GM12878 (cell line): ENCODE results near the gene RFLNA. TPM values are rescaled to one million over a fixed set of nuclear protein-coding genes. Genes with fewer than 3 reads are reported as not detected.

Source experiments
- ATAC-seq: fragments of 200-7000 bp; cut with Tn5 transposase; 3 replicates; pipeline ENCODE4 v1.9.1; 2020; ENCODE audit warnings: mild to moderate bottlenecking, moderate library complexity
- BruUV-seq: library from RNA; stranded (reverse); fragments of 400-500 nt; replicated peaks from 2 replicates; lab custom pipeline; 2021; lab: Mats Ljungman, UMichigan
- CTCF ChIA-PET: fragments of 300-600 bp; sonication (Branson Sonifier 250); formaldehyde crosslinking; extraction: SDS; loops from one replicate; lab custom pipeline; 2021; ENCODE audit warnings: inconsistent platforms; lab: Yijun Ruan, JAX
- POLR2A ChIA-PET: fragments of 350-600 bp; formaldehyde crosslinking; extraction: SDS; loops from one replicate; lab custom pipeline; 2021; ENCODE audit warnings: inconsistent platforms; lab: Charles Lee
- RAD21 ChIA-PET: fragments of 300-600 bp; sonication (Branson Sonifier 250); formaldehyde crosslinking; loops from one replicate; lab custom pipeline; 2023; ENCODE audit warnings: antibody characterized with exemption; ENCODE audit not compliant: unreplicated experiment; lab: Charles Lee
- SMC1A ChIA-PET: fragments of 300-600 bp; sonication (Branson Sonifier 250); formaldehyde crosslinking; loops from one replicate; lab custom pipeline; 2023; ENCODE audit not compliant: unreplicated experiment, uncharacterized antibody; lab: Charles Lee
- DNase-seq: peaks from one replicate; pipeline ENCODE4 v3.0.0-alpha.2; 2011; ENCODE audit warnings: low read depth, low spot score
- FAIRE-seq: peaks from 3 replicates; lab custom pipeline; 2011; peaks lifted over from hg19 to GRCh38; lab: Jason Lieb, UNC
- H2AFZ ChIP-seq: 2 replicates; pipeline ENCODE4 v1.6.0; 2011; ENCODE audit warnings: low read depth, low read length, control low read depth; ENCODE audit not compliant: control insufficient read depth
- H3K27ac ChIP-seq: 2 replicates; pipeline ENCODE4 v1.5.1; 2011; ENCODE audit warnings: control low read depth; ENCODE audit not compliant: control insufficient read depth, insufficient read depth
- H3K27me3 ChIP-seq, 2 experiments: replicated peaks in 1 of 2; 2 replicates each; pipeline versions ENCODE4 v1.6.0 to v1.6.1; 2011; ENCODE audit warnings: low read length in 1 of 2; ENCODE audit not compliant: control insufficient read depth in 2 of 2, insufficient read depth in 2 of 2
- H3K36me3 ChIP-seq, 2 experiments: 2 replicates each; pipeline ENCODE4 v1.5.1; 2011; ENCODE audit warnings: low read length in 1 of 2; ENCODE audit not compliant: control insufficient read depth in 2 of 2, insufficient read depth in 2 of 2
- H3K4me1 ChIP-seq: 2 replicates; pipeline ENCODE4 v1.6.1; 2011; ENCODE audit warnings: mild to moderate bottlenecking, low read length, moderate library complexity, mixed read lengths; ENCODE audit not compliant: control insufficient read depth, insufficient read depth
- H3K4me2 ChIP-seq: 2 replicates; pipeline ENCODE4 v1.6.0; 2011; ENCODE audit warnings: control low read depth; ENCODE audit not compliant: control insufficient read depth, insufficient read depth
- H3K4me3 ChIP-seq: fragments of 200-600 bp; sonication (generic); 2 replicates; pipeline ENCODE4 v1.5.1; 2016
- H3K79me2 ChIP-seq: 2 replicates; pipeline ENCODE4 v1.6.0; 2011; ENCODE audit warnings: low read length; ENCODE audit not compliant: control insufficient read depth, insufficient read depth
- H3K9ac ChIP-seq: 2 replicates; pipeline ENCODE4 v1.8.0; 2011; ENCODE audit warnings: low read length, control low read depth, mixed read lengths; ENCODE audit not compliant: control insufficient read depth, insufficient read depth
- H3K9me3 ChIP-seq: replicated peaks from 3 replicates; pipeline ENCODE4 v1.5.1; 2011; ENCODE audit warnings: mild to moderate bottlenecking, low read length; ENCODE audit not compliant: control insufficient read depth, insufficient read depth
- H4K20me1 ChIP-seq: 2 replicates; pipeline ENCODE4 v1.6.0; 2011; ENCODE audit not compliant: control insufficient read depth, insufficient read depth
- BRCA1 ChIP-seq: IDR thresholded peaks from 2 replicates; pipeline ENCODE4 v1.6.1; 2011; ENCODE audit warnings: low read depth, low read length, improper control_type of control experiment
- CREB1 ChIP-seq: IDR thresholded peaks from 2 replicates; pipeline ENCODE4 v1.6.1; 2012; ENCODE audit warnings: low read depth, mild to moderate bottlenecking, inconsistent platforms
- EP300 ChIP-seq, 2 experiments: fragments of 150-350 bp in 1 of 2; IDR thresholded peaks; 2 replicates each; pipeline ENCODE4 v1.6.1; 2011 to 2012; ENCODE audit warnings: low read depth in 2 of 2, low read length in 2 of 2, borderline replicate concordance in 1 of 2, improper control_type of control experiment in 1 of 2, inconsistent platforms in 1 of 2; ENCODE audit not compliant: control insufficient read depth in 1 of 2
- ETV6 ChIP-seq, 2 experiments: fragments of 450-650 bp in 1 of 2; IDR thresholded peaks in 1 of 2; conservative IDR thresholded peaks in 1 of 2; 2 replicates each; pipeline ENCODE4 v1.6.1; 2014; ENCODE audit warnings: antibody characterized with exemption in 1 of 2, borderline replicate concordance in 1 of 2, low read depth in 1 of 2, mild to moderate bottlenecking in 1 of 2, moderate library complexity in 1 of 2
- FOXK2 ChIP-seq: fragments of 450-650 bp; IDR thresholded peaks from 2 replicates; pipeline ENCODE4 v1.6.1; 2017; ENCODE audit warnings: mild to moderate bottlenecking, moderate library complexity
- IKZF2 ChIP-seq, 2 experiments: fragments of 450-650 bp; IDR thresholded peaks; 2 replicates each; pipeline ENCODE4 v1.6.1; 2017; ENCODE audit warnings: mild to moderate bottlenecking in 2 of 2, moderate library complexity in 2 of 2
- JUNB ChIP-seq: IDR thresholded peaks from 2 replicates; pipeline ENCODE4 v1.6.1; 2016; ENCODE audit warnings: antibody characterized with exemption, mild to moderate bottlenecking
- MEF2B ChIP-seq: fragments of 450-650 bp; IDR thresholded peaks from 2 replicates; pipeline ENCODE4 v1.6.1; 2018; ENCODE audit warnings: mild to moderate bottlenecking, moderate library complexity; ENCODE audit not compliant: partially characterized antibody, poor library complexity, severe bottlenecking
- NKRF ChIP-seq: fragments of 450-650 bp; conservative IDR thresholded peaks from 2 replicates; pipeline ENCODE4 v1.6.1; 2017; ENCODE audit warnings: mild to moderate bottlenecking, moderate library complexity
- NR2C1 ChIP-seq: fragments of 450-650 bp; IDR thresholded peaks from 2 replicates; pipeline ENCODE4 v1.6.1; 2017; ENCODE audit warnings: antibody characterized with exemption, mild to moderate bottlenecking, moderate library complexity
- NR2C2 ChIP-seq: IDR thresholded peaks from 2 replicates; pipeline ENCODE4 v1.6.1; 2011; ENCODE audit warnings: borderline replicate concordance, low read depth; ENCODE audit not compliant: control insufficient read depth, insufficient read length
- NR2F1 ChIP-seq: fragments of 450-650 bp; conservative IDR thresholded peaks from 2 replicates; pipeline ENCODE4 v1.6.1; 2017; ENCODE audit warnings: mild to moderate bottlenecking
- POLR2A ChIP-seq: IDR thresholded peaks from 2 replicates; pipeline ENCODE4 v1.6.1; 2011; ENCODE audit warnings: low read depth, mild to moderate bottlenecking, low read length
- RFX5 ChIP-seq: IDR thresholded peaks from 2 replicates; pipeline ENCODE4 v1.6.1; 2011; ENCODE audit warnings: low read depth, low read length, improper control_type of control experiment
- RUNX3 ChIP-seq: IDR thresholded peaks from 2 replicates; pipeline ENCODE4 v1.6.1; 2012; ENCODE audit warnings: low read length, inconsistent platforms
- STAT3 ChIP-seq: IDR thresholded peaks from 2 replicates; pipeline ENCODE4 v1.6.1; 2011; ENCODE audit warnings: low read depth, low read length, improper control_type of control experiment
- ZNF24 ChIP-seq: fragments of 450-650 bp; IDR thresholded peaks from 2 replicates; pipeline ENCODE4 v1.6.1; 2017; ENCODE audit warnings: antibody characterized with exemption, mild to moderate bottlenecking
- ZNF384 ChIP-seq: IDR thresholded peaks from 2 replicates; pipeline ENCODE4 v1.6.1; 2012; ENCODE audit warnings: low read depth, mild to moderate bottlenecking, low read length, improper control_type of control experiment, borderline replicate concordance
- WGBS: methylation state at CpG from one replicate; pipeline ENCODE4 v1.1.6; 2016; ENCODE audit warnings: low lambda C conversion rate; ENCODE audit not compliant: insufficient replicate concordance, insufficient coverage; ENCODE audit errors: missing lambda C conversion rate; 5-methylcytosine and 5-hydroxymethylcytosine counted together
- in situ Hi-C: fragments of 300-500 bp; cut with MboI; formaldehyde crosslinking; loops from 9 replicates; pipeline ENCODE4 v1.14.3; 2018; ENCODE audit warnings: mixed read lengths
- intact Hi-C: fragments of 100-400 bp; cut with micrococcal nuclease; formaldehyde crosslinking; loops from one replicate; pipeline ENCODE4 v1.14.2; 2022; ENCODE audit not compliant: unreplicated experiment
- polyA plus RNA-seq, 11 experiments: library from polyadenylated mRNA; depleted of rRNA in 4 of 11; unstranded in 6 of 11; stranded (reverse) in 5 of 11; fragments of >200 nt; fragmentation: Nextera tagmentation in 4 of 11; fragmentation: Illumina TruSeq in 1 of 11; extraction: Ambion mirVana in 4 of 11; extraction: Trizol in 1 of 11; gene quantifications; 1 replicate in 1 of 11; 2 replicates in 10 of 11; pipeline versions ENCODE4 v1.2.1 to v1.2.3, GENCODE V29; 2011 to 2016; ENCODE audit warnings: inconsistent platforms in 2 of 11, missing spikeins in 2 of 11, low read depth in 1 of 11
- total RNA-seq, 4 experiments: library from RNA; depleted of rRNA in 3 of 4; stranded (reverse); fragments of >200 nt in 3 of 4; fragmentation: Illumina TruSeq in 1 of 4; extraction: Trizol in 1 of 4; gene quantifications; 2 replicates each; pipeline versions ENCODE4 v1.2.1 to v1.2.3, GENCODE V29; 2013 to 2021
- TF ChIP-seq, protein P1 (sequence below): fragments of 450-650 bp; IDR thresholded peaks from 2 replicates; pipeline ENCODE4 v1.6.1; 2018; ENCODE audit warnings: borderline replicate concordance, mild to moderate bottlenecking; ENCODE audit not compliant: partially characterized antibody
- TF ChIP-seq, protein P2 (sequence below): fragments of 150-350 bp; IDR thresholded peaks from 2 replicates; pipeline ENCODE4 v1.6.1; 2014; ENCODE audit warnings: mild to moderate bottlenecking, low read depth, low read length

The RFLNA gene
- total and polyA plus RNA-seq, 10 of the 15 experiments (the other 5 are each of a cell fraction or from before 2014, with no cell fraction given): 0.08 TPM; not detected in 9

- POLR2A ChIA-PET: no interaction called here
- SMC1A ChIA-PET: no interaction called here
- no peak for DNase-seq
- Histone ChIP-seq H3K9me3 (no peaks in the 10 kb centered on the region), H3K4me3 (no peak overlapping the region), H3K27me3 (no peaks in the 10 kb centered on the region), H4K20me1 (no peaks in the 10 kb centered on the region), H3K4me2 (no peak overlapping the region), H3K36me3 (peaks cover 0 to 39% of the 10 kb centered on the region in 2 experiments; a peak in 2 of 4 replicates), H3K79me2 (no peaks in the 10 kb centered on the region), H3K9ac (no peak overlapping the region), H3K4me1 (no peaks in the 10 kb centered on the region), H3K27ac (no peak overlapping the region), H2AFZ (no peak overlapping the region)
- 95% methylated on average over 14 of the region's 14 CpGs for WGBS
- in situ Hi-C loops: no loop called here
- RAD21 ChIA-PET: no interaction called here
- TF ChIP-seq RFX5: no peak
- no peak for TF ChIP-seq JUNB
- no peak for TF ChIP-seq STAT3
- peak; percentile 86 for TF ChIP-seq NR2F1
- TF ChIP-seq, protein P1, sequence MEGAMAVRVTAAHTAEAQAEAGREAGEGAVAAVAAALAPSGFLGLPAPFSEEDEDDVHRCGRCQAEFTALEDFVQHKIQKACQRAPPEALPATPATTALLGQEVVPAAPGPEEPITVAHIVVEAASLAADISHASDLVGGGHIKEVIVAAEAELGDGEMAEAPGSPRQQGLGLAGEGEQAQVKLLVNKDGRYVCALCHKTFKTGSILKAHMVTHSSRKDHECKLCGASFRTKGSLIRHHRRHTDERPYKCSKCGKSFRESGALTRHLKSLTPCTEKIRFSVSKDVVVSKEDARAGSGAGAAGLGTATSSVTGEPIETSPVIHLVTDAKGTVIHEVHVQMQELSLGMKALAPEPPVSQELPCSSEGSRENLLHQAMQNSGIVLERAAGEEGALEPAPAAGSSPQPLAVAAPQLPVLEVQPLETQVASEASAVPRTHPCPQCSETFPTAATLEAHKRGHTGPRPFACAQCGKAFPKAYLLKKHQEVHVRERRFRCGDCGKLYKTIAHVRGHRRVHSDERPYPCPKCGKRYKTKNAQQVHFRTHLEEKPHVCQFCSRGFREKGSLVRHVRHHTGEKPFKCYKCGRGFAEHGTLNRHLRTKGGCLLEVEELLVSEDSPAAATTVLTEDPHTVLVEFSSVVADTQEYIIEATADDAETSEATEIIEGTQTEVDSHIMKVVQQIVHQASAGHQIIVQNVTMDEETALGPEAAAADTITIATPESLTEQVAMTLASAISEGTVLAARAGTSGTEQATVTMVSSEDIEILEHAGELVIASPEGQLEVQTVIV: no peak
- TF ChIP-seq EP300 (IDR thresholded peaks at IDR 0.05; ENCODE audit: borderline replicate concordance in 1 of 2, control insufficient read depth in 1 of 2, low read depth in 2 of 2, low read length in 2 of 2): no peak
- no peak for TF ChIP-seq NKRF
- no peak for TF ChIP-seq MEF2B
- no peak for TF ChIP-seq RUNX3
- TF ChIP-seq BRCA1: no peak
- no peak for TF ChIP-seq FOXK2
- 0 out of 2 replicates have a peak, but pooled peaks have one; percentile 26 for TF ChIP-seq POLR2A
- peak; percentile 39 for TF ChIP-seq NR2C1
- no peak for TF ChIP-seq ZNF24
- no peak for TF ChIP-seq IKZF2 (IDR thresholded peaks at IDR 0.05)
- no peak for TF ChIP-seq ZNF384
- TF ChIP-seq, protein P2, sequence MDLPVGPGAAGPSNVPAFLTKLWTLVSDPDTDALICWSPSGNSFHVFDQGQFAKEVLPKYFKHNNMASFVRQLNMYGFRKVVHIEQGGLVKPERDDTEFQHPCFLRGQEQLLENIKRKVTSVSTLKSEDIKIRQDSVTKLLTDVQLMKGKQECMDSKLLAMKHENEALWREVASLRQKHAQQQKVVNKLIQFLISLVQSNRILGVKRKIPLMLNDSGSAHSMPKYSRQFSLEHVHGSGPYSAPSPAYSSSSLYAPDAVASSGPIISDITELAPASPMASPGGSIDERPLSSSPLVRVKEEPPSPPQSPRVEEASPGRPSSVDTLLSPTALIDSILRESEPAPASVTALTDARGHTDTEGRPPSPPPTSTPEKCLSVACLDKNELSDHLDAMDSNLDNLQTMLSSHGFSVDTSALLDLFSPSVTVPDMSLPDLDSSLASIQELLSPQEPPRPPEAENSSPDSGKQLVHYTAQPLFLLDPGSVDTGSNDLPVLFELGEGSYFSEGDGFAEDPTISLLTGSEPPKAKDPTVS: no peak
- TF ChIP-seq ETV6 (conservative IDR thresholded peaks at IDR 0.05 in 1 of 2, IDR thresholded peaks at IDR 0.05 in 1 of 2; ENCODE audit: borderline replicate concordance in 1 of 2, low read depth in 1 of 2): no peak
- peak; percentile 22 for TF ChIP-seq NR2C2
- TF ChIP-seq CREB1: no peak
- ATAC-seq: no peak
- intact Hi-C loops: no loop called here
- BruUV-seq: no TSS peak
- no peak for FAIRE-seq
- CTCF ChIA-PET: no interaction called here
Observed at GRCh38 chr12:124334976-124335375, 40.1 kb downstream of the RFLNA start.
